Measurements from ENCODE around the gene BRPF1. TPM values are rescaled to one million over a fixed set of nuclear protein-coding genes. Genes with fewer than 3 reads are reported as not detected.

BRPF1 gene
- total and polyA plus RNA-seq, 4 donors, result 8.3 to 26.4 (median 16.0) TPM

GRCh38 chr3:9744162-9744561 is 12.6 kb downstream of the BRPF1 start:
- H3K27me3 ChIP-seq (ENCODE audit: control insufficient read depth in 3 of 3, insufficient read depth in 3 of 3, low read length in 2 of 3), result no peaks in the 10 kb centered on the region
- DNase-seq (no peak), ATAC-seq (ENCODE audit: insufficient read depth, low FRiP score) (no peak)
- H3K4me3 ChIP-seq, result no peak overlapping the region
- TF ChIP-seq, protein P1, sequence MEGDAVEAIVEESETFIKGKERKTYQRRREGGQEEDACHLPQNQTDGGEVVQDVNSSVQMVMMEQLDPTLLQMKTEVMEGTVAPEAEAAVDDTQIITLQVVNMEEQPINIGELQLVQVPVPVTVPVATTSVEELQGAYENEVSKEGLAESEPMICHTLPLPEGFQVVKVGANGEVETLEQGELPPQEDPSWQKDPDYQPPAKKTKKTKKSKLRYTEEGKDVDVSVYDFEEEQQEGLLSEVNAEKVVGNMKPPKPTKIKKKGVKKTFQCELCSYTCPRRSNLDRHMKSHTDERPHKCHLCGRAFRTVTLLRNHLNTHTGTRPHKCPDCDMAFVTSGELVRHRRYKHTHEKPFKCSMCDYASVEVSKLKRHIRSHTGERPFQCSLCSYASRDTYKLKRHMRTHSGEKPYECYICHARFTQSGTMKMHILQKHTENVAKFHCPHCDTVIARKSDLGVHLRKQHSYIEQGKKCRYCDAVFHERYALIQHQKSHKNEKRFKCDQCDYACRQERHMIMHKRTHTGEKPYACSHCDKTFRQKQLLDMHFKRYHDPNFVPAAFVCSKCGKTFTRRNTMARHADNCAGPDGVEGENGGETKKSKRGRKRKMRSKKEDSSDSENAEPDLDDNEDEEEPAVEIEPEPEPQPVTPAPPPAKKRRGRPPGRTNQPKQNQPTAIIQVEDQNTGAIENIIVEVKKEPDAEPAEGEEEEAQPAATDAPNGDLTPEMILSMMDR (IDR thresholded peaks at IDR 0.05; ENCODE audit: control extremely low read depth, extremely low read depth), result no peak
- WGBS, 2 donors, result 96 to 97% methylated on average over 13 of the region's 13 CpGs
- no peaks in the 10 kb centered on the region for H3K9me3 ChIP-seq (ENCODE audit: control insufficient read depth in 4 of 4, insufficient read depth in 3 of 4, low read length in 3 of 4)
- H3K27ac ChIP-seq (ENCODE audit: low read depth in 1 of 2, low read length in 1 of 2), result no peak overlapping the region
- no peak overlapping the region for H3K9ac ChIP-seq (ENCODE audit: insufficient read depth in 1 of 2, low read length in 2 of 2)
- H3K36me3 ChIP-seq (ENCODE audit: control insufficient read depth in 4 of 4, insufficient read depth in 4 of 4, low read length in 4 of 4), result peaks cover 57 to 78% (median 69%) of the 10 kb centered on the region in 4 donors
- H3K4me1 ChIP-seq (ENCODE audit: control insufficient read depth in 5 of 5, insufficient read depth in 5 of 5, low read length in 5 of 5), result peaks cover 0 to 10% (median 0%) of the 10 kb centered on the region in 5 donors

- no peak for ATAC-seq (ENCODE audit: insufficient read depth, low FRiP score)
- TF ChIP-seq, protein P1 (IDR thresholded peaks at IDR 0.05; ENCODE audit: control extremely low read depth, extremely low read depth), result no peak
- Histone ChIP-seq H3K27ac (ENCODE audit: low read depth in 1 of 2, low read length in 1 of 2) (no peak overlapping the region), H3K4me3 (no peak overlapping the region), H3K4me1 (ENCODE audit: control insufficient read depth in 5 of 5, insufficient read depth in 5 of 5, low read length in 5 of 5) (peaks cover 0 to 14% (median under 1%) of the 10 kb centered on the region in 5 donors), H3K9me3 (ENCODE audit: control insufficient read depth in 4 of 4, insufficient read depth in 3 of 4, low read length in 3 of 4) (no peaks in the 10 kb centered on the region), H3K27me3 (ENCODE audit: control insufficient read depth in 3 of 3, insufficient read depth in 3 of 3, low read length in 2 of 3) (no peaks in the 10 kb centered on the region), H3K36me3 (ENCODE audit: control insufficient read depth in 4 of 4, insufficient read depth in 4 of 4, low read length in 4 of 4) (peaks cover 54 to 67% (median 59%) of the 10 kb centered on the region in 4 donors), H3K9ac (ENCODE audit: insufficient read depth in 1 of 2, low read length in 2 of 2) (no peak overlapping the region)
- no peak for DNase-seq
- WGBS, 2 donors, result 93 to 94% methylated on average over 12 of the region's 12 CpGs
Observed at GRCh38 chr3:9745521-9745920, 14.0 kb downstream of the BRPF1 start.

DNA sequence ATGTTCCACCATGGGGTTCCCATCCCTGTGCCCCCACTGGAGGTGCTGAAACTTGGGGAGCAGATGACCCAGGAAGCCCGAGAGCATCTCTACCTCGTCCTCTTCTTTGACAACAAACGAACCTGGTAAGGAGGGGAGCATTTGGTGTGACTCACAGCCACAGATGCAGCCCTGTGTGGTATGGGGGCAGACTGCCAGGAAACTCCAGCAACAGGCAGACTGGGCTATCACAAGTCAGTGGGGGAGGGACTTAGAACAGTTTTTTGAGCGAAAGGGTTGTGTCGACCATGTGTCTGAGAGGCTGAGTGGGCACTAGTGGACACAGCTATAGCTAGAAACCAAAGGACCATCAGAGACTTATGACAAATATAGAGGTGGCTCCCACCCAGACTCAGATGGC is 14.8 kb downstream of the BRPF1 start:
- DNase-seq (no peak), ATAC-seq (ENCODE audit: insufficient read depth, low FRiP score) (no peak)
- Histone ChIP-seq H3K9ac (ENCODE audit: insufficient read depth in 1 of 2, low read length in 2 of 2) (no peak overlapping the region), H3K9me3 (ENCODE audit: control insufficient read depth in 4 of 4, insufficient read depth in 3 of 4, low read length in 3 of 4) (no peaks in the 10 kb centered on the region), H3K4me1 (ENCODE audit: control insufficient read depth in 5 of 5, insufficient read depth in 5 of 5, low read length in 5 of 5) (peaks cover 0 to 23% (median 6%) of the 10 kb centered on the region in 5 donors), H3K36me3 (ENCODE audit: control insufficient read depth in 4 of 4, insufficient read depth in 4 of 4, low read length in 4 of 4) (peaks cover 49 to 61% (median 54%) of the 10 kb centered on the region in 4 donors), H3K4me3 (no peak overlapping the region), H3K27ac (ENCODE audit: low read depth in 1 of 2, low read length in 1 of 2) (no peak overlapping the region), H3K27me3 (ENCODE audit: control insufficient read depth in 3 of 3, insufficient read depth in 3 of 3, low read length in 2 of 3) (no peaks in the 10 kb centered on the region)
- WGBS, 2 donors, result 79 to 88% methylated on average over 5 of the region's 5 CpGs
- TF ChIP-seq, protein P1 (IDR thresholded peaks at IDR 0.05; ENCODE audit: control extremely low read depth, extremely low read depth), result no peak

- peaks cover 0 to 28% (median 6%) of the 10 kb centered on the region in 5 donors for H3K4me1 ChIP-seq (ENCODE audit: control insufficient read depth in 5 of 5, insufficient read depth in 5 of 5, low read length in 5 of 5)
- no peak overlapping the region for H3K9ac ChIP-seq (ENCODE audit: insufficient read depth in 1 of 2, low read length in 2 of 2)
- peaks cover 50 to 63% (median 54%) of the 10 kb centered on the region in 4 donors for H3K36me3 ChIP-seq (ENCODE audit: control insufficient read depth in 4 of 4, insufficient read depth in 4 of 4, low read length in 4 of 4)
- H3K27me3 ChIP-seq (ENCODE audit: control insufficient read depth in 3 of 3, insufficient read depth in 3 of 3, low read length in 2 of 3), result no peaks in the 10 kb centered on the region
- TF ChIP-seq, protein P1 (IDR thresholded peaks at IDR 0.05; ENCODE audit: control extremely low read depth, extremely low read depth), result no peak
- ATAC-seq (ENCODE audit: insufficient read depth, low FRiP score) (no peak), DNase-seq (no peak)
- H3K9me3 ChIP-seq (ENCODE audit: control insufficient read depth in 4 of 4, insufficient read depth in 3 of 4, low read length in 3 of 4), result no peaks in the 10 kb centered on the region
- H3K4me3 ChIP-seq, result no peak overlapping the region
- 93 to 96% methylated on average over 8 of the region's 8 CpGs for WGBS, 2 donors
- no peak overlapping the region for H3K27ac ChIP-seq (ENCODE audit: low read depth in 1 of 2, low read length in 1 of 2)
Observed at GRCh38 chr3:9747267-9747666, 15.7 kb downstream of the BRPF1 start.
